Endothelial cell (in vitro differentiated cells): Measurements from ENCODE around the gene BPIFA1. TPM values are rescaled to one million over a fixed set of nuclear protein-coding genes. Genes with fewer than 3 reads are reported as not detected.

Experiments used
- DNase-seq: peaks from one replicate; pipeline ENCODE4 v3.0.0; 2021; ENCODE audit warnings: low spot score
- H3K27ac Mint-ChIP-seq: one replicate; pipeline ENCODE4 v1.8.0; 2021; ENCODE audit warnings: mixed read lengths, inconsistent platforms; ENCODE audit not compliant: unreplicated experiment
- H3K27me3 Mint-ChIP-seq: one replicate; pipeline ENCODE4 v1.8.0; 2021; ENCODE audit warnings: mild to moderate bottlenecking, moderate library complexity, mixed read lengths, inconsistent platforms; ENCODE audit not compliant: unreplicated experiment
- H3K36me3 Mint-ChIP-seq: one replicate; pipeline ENCODE4 v1.8.0; 2021; ENCODE audit warnings: mild to moderate bottlenecking, low read depth, mixed read lengths, inconsistent platforms; ENCODE audit not compliant: unreplicated experiment
- H3K4me1 Mint-ChIP-seq: one replicate; pipeline ENCODE4 v1.8.0; 2021; ENCODE audit warnings: mild to moderate bottlenecking, mixed read lengths, inconsistent platforms; ENCODE audit not compliant: unreplicated experiment
- H3K4me3 Mint-ChIP-seq: one replicate; pipeline ENCODE4 v1.8.0; 2021; ENCODE audit warnings: mild to moderate bottlenecking, mixed read lengths, inconsistent platforms; ENCODE audit not compliant: unreplicated experiment
- H3K9me3 Mint-ChIP-seq: one replicate; pipeline ENCODE4 v1.8.0; 2021; ENCODE audit warnings: mixed read lengths, inconsistent platforms; ENCODE audit not compliant: unreplicated experiment
- CTCF ChIP-seq: fragments of 200-600 bp; sonication (generic); IDR thresholded peaks from one replicate; pipeline ENCODE4 v1.5.0; 2021; ENCODE audit warnings: antibody characterized with exemption; ENCODE audit not compliant: unreplicated experiment
- total RNA-seq: library from RNA; stranded (reverse); fragmentation: NEBNext Ultra II Directional; extraction: Animal tissue kit (Norgen Biotek cat#: 25700); gene quantifications from one replicate; pipeline ENCODE4 v1.2.1, GENCODE V29; 2021; ENCODE audit not compliant: unreplicated experiment

The BPIFA1 gene
- total RNA-seq, 1 donor from 2014 or later = not detected

DNA sequence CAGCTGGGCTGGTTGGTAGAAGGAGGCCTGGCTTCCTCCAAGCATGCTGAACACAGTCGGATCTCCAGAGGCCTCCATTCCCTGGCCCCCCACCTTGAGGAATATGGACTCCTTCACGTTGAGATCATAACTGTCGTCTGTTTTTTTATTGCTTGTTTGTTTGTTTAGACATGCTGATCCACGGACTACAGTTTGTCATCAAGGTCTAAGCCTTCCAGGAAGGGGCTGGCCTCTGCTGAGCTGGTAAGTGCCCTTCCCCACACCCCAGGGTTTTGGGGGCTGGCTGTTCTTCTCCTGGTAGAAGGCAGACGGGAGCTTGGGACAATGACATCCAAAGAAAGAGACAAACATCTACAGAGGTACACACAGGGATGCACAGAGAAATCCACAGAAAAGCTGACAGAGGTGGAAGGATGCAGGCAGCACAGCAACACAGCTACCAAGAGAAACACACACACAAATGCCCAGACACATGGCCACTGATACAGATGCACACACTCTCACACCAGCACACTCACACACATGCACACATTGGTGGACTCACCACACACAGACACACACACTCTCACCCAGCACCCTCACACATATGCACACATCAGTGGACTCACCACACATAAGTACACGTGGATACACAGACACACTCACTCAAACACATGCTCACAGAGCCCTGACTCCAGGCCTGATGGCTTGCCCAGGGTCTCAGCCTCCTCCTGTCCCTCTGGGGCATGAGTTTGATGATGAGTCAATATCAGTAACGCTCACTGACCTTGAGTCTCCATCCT, 6.7 kb downstream of the BPIFA1 start:
- DNase-seq = no peak
- peaks cover 7% of the 10 kb centered on the region for H3K27me3 Mint-ChIP-seq
- TF ChIP-seq CTCF = no peak

DNA sequence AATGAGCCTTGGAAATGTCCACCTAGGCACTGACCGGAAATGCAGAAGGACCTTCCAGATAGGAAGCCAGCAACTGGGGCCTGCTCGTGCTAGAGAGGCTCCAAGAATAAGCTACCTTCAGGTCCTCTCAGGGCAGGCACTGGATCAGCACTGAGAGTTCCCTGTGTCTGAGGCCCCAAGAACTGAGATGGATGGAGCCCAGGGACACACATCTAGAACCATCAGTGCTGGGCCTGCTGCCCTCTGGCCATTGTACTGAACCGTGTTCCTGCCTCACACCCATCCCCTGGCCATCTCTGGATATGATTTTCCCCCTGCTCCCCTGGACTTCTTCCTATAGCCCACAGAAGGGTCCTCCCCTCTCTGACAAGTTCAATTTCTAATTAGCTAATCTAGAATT, 10.3 kb downstream of the BPIFA1 start:
- peaks cover 3% of the 10 kb centered on the region for H3K27me3 Mint-ChIP-seq
- no peaks in the 10 kb centered on the region for H3K9me3 Mint-ChIP-seq
- no peak overlapping the region for H3K4me3 Mint-ChIP-seq
- no peaks in the 10 kb centered on the region for H3K36me3 Mint-ChIP-seq
- DNase-seq = no peak
- no peak overlapping the region for H3K27ac Mint-ChIP-seq
- H3K4me1 Mint-ChIP-seq = no peaks in the 10 kb centered on the region
- no peak for TF ChIP-seq CTCF

More for the DNA sequence above, 6.7 kb downstream of the BPIFA1 start:
- Mint-ChIP-seq H3K4me3 (no peak overlapping the region), H3K27ac (no peak overlapping the region), H3K9me3 (no peaks in the 10 kb centered on the region), H3K36me3 (no peaks in the 10 kb centered on the region), H3K4me1 (no peaks in the 10 kb centered on the region)

DNA sequence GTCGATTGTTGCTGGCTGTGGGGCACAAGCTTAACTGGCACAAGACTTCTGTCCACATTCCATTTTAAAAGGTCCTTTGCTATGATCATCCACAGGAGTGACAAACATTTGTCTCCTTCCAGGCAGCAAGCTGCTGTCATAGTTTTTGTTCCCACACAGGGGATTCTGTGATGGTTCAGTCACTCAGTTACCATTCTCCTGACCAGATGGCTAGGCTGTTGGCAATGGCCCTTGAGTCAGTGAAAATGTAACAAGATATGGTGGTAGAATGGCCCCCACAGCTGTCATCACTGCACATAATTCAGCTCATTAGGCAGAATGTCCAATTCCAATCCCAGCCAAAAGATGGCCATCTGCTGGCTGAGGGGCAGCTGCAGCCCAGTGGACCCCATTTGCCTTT, 13.7 kb downstream of the BPIFA1 start:
- H3K36me3 Mint-ChIP-seq = no peaks in the 10 kb centered on the region
- no peak for TF ChIP-seq CTCF
- H3K27ac Mint-ChIP-seq = no peak overlapping the region
- H3K9me3 Mint-ChIP-seq = no peaks in the 10 kb centered on the region
- no peak overlapping the region for H3K4me3 Mint-ChIP-seq
- DNase-seq = no peak
- no peaks in the 10 kb centered on the region for H3K4me1 Mint-ChIP-seq
- H3K27me3 Mint-ChIP-seq = no peaks in the 10 kb centered on the region

- Mint-ChIP-seq H3K27ac (no peak overlapping the region), H3K4me3 (no peak overlapping the region), H3K36me3 (no peaks in the 10 kb centered on the region), H3K27me3 (no peaks in the 10 kb centered on the region), H3K9me3 (no peaks in the 10 kb centered on the region), H3K4me1 (no peaks in the 10 kb centered on the region)
- no peak for DNase-seq
- no peak for TF ChIP-seq CTCF
Observed at GRCh38 chr20:33250666-33251065, 14.9 kb downstream of the BPIFA1 start.

- Mint-ChIP-seq H3K27me3 (no peaks in the 10 kb centered on the region), H3K9me3 (no peaks in the 10 kb centered on the region), H3K27ac (no peak overlapping the region), H3K4me1 (no peaks in the 10 kb centered on the region), H3K4me3 (no peak overlapping the region), H3K36me3 (no peaks in the 10 kb centered on the region)
- no peak for TF ChIP-seq CTCF
- no peak for DNase-seq
Observed at GRCh38 chr20:33251496-33251895, 15.7 kb downstream of the BPIFA1 start.
